ENCODE data around the gene TBCB. TPM values are rescaled to one million over a fixed set of nuclear protein-coding genes. Genes with fewer than 3 reads are reported as not detected.

TBCB gene
- total and polyA plus RNA-seq, 9 of the 15 experiments (the other 6 are each of a cell fraction or from before 2014, with no cell fraction given), result 3.5 to 115 (median 58.9) TPM

- no peak for TF ChIP-seq MLX (CRISPR knock-in tag; conservative IDR thresholded peaks at IDR 0.05)
- TF ChIP-seq ZFP36 (IDR thresholded peaks at IDR 0.05; ENCODE audit: low read depth, low read length, partially characterized antibody), result peak; percentile 80
- no peak for TF ChIP-seq JUN (IDR thresholded peaks at IDR 0.05; ENCODE audit: borderline replicate concordance, low read depth, low read length)
- no peak for TF ChIP-seq JUN (CRISPR knock-in tag; IDR thresholded peaks at IDR 0.05; ENCODE audit: borderline replicate concordance)
- peak; percentile 28 to 41; a peak in 2 of 4 replicates for TF ChIP-seq KDM1A (IDR thresholded peaks at IDR 0.05)
- no peak for TF ChIP-seq HDAC1 (IDR thresholded peaks at IDR 0.05)
- TF ChIP-seq RBM25 (IDR thresholded peaks at IDR 0.05; ENCODE audit: low read depth, low read length, severe bottlenecking), result peak; percentile 48
- TF ChIP-seq BCOR (IDR thresholded peaks at IDR 0.05), result 0 out of 2 replicates have a peak, but pooled peaks have one; percentile 33
- no peak for TF ChIP-seq ZNF79 (CRISPR knock-in tag; IDR thresholded peaks at IDR 0.05; ENCODE audit: low read depth)
- TF ChIP-seq ZNF165 (CRISPR knock-in tag; IDR thresholded peaks at IDR 0.05; ENCODE audit: borderline replicate concordance), result no peak
- TF ChIP-seq NR0B1 (IDR thresholded peaks at IDR 0.05; ENCODE audit: partially characterized antibody), result no peak
Measured at GRCh38 chr19:36110487-36111199, 4.6 kb upstream of the TBCB start, which contains the start of gene OVOL3 (continued).

All from K562 (cell line).